Stimulated activated CD8-positive, alpha-beta memory T cell treated with anti-CD3 and anti-CD28 coated beads, Interleukin-7, amount 100 ng/mL, for 24 hours (primary cell): ENCODE results near the gene CAMKMT.

ENCODE experiments used
- DNase-seq: peaks from one replicate; pipeline ENCODE4 v3.0.0-alpha.2; 2020; ENCODE audit warnings: low read depth

The CAMKMT gene

DNA sequence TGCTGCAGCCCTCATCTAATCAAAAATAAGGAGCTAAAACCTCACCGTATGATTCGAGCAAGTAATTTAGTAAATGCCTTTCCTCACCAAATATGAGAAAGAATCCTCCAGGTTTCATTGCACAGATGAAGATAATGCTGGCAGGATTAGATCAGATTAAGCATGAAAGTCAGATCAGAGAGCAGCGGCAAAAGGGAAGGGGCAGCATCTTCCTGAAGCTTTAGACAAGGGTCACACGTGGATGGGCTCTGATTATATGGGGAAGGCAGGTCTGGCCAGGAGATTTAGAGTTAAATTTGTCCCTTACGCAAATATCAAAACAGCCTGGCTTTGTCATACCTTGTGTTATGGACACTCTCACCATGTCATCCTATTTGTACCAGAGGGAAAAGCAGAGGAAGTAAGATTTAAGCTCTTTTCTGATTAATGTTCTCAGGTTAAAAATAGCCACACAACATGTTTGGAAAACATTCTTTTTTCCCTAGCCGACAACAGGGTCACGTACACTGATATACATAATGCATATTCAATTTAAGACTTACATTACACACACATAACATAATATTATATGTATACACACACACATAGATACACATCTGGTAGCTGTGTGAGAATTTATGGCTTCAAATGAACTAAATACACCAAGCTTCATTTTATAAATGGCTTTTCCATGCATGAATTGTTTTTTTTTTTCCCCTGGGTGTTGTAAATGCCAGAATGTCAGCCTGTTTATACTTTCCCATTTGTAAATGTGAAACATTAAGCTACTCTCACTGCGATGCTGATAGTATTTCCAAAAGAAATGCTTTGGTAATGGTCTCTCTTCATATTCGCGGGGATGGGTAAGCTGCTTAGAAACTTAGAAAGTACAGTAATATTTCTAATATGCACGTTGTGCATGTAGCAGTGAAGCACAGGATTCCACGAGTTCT lies 383.5 kb downstream of the CAMKMT start:
- DNase-seq: no peak

DNA sequence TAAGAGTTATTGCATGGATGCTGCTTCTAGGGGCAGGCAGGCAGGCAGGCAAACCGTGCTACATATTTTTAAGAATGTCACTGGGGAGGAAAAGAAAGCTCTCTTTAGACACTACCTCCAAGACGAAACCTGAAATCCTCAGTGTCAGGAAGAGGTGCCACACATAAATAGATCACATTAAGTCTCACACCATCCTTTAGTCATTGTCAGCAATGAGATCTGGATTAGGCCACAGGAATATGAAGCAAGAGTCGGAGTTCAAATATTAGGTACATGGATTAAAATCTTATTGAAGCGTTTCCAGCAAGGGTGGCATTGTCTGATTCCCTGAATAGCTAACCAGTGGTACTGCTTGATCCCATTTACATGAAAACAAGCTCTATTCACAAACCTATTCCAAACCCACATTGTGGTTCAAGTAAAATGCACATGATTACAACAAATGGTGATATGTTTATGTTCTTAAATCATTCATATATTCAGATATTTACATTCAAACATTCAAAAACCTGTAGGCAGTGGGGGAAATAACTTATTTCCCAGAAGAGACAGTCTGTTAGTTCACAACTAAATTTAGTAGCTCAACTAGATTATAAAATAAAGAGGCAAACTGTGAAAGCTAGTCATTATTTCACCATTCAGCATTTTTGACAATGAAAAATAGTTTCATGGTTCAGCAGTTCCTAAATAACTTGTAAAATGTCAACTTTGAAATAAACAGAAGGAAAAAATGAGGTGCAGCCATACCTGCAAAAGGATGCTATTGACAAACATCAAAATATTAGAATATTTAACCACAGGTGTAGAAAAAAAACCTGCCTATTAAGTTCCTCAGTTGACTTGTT lies 384.4 kb downstream of the CAMKMT start:
- DNase-seq: no peak

DNA sequence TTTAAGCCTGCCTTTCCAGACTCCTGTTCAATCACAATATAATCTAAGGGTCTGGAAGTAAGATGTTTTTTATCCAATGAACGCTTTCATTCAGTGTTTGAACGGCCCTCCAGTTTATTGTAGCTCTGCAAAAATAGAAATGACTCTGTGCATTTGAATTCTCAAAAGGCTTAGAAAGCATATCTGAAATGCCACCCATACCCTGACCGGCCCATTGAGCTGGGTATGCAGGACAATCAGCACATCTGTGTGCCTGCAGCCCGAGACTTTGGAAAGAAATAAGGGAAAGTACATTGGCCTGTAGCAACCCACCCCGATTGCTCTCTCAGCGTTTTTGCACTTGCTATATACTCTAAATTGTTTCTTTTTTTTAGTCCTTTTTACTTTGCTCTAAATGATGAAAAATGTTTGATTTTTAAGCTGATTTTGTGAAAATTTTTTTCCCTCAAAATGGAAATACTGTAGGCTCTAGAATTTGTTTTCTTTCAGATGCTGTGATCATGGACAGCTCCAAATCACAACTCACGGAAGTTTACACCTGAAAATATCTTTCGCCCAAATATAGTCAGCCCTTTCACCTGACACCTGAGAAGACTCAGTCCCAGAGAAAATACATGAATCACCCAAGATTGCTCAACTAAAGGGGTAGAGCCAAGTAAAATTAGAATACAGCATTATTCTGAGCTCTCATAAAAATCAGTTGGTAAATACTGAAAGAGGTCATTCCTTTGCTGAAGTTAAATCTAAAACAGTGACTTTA lies 385.3 kb downstream of the CAMKMT start:
- no peak for DNase-seq

DNA sequence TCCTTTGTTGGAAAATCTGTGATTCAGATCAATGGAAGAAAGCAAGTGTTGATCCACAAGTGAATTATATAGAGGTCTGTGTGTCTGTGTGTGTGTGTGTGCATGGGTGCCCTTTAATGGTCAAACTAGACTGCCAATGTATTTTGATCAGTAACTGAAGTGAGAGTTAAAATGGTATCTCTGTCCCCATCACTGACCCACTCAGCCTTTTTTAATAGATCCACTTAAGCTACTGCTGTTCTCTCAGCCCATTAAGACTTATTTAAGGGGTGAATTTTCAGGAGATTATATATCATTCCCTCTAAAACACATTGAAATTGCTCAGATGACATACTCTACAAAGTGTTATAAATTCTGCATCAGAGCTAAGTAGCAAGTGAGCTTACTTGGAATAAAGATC lies 386.0 kb downstream of the CAMKMT start:
- DNase-seq: no peak

DNA sequence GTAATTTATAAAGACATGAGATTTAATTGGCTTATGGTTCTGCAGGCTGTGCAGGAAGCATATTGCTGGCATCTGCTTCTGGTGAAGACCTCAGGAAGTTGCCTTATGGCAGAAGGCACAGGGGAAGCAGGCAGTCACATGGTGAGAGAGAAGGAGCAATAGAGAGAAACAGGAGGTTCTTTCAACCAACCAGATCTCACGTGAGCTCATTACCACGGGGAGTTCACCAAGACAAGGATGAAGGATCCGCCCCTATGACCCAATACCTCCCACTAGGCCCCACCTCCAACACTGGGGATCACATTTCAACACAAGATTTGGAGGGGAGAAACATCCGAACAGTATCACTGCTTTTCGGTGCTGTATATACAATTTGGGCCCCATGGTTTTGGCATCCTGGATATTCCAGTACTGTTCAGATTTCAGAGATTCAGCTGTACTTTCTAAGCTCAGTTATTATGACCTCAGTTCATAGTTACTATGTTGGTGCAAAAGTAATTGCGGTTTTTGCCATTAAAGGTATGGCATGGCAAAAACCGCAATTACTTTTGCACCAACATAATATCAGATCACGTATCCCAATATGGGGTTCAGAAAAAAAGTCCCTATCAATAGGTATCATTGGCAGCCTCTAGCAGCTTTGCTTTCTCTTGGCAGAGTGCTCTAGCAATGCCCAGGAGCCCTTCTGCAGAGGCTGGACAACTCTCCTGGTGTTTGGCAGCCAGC lies 390.2 kb downstream of the CAMKMT start:
- no peak for DNase-seq

DNA sequence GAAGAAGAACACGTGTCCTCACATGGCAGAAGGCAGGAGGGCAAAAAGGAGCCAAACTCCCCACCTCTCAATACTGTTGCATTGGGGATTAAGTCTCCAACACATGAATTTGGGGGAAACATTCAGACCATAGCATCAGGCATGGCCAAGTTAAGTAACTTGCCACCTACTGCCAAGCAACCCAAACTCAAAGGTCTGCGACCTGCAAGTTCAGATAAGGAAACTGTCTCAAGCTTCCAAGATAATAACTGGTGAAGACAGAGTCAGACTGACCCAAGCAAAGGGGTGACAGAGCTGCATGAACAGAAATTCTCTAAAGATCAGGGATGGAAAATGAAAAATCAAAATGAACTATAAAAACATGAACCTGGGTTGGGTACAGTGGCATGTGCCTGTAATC lies 391.0 kb downstream of the CAMKMT start:
- DNase-seq: no peak

DNA sequence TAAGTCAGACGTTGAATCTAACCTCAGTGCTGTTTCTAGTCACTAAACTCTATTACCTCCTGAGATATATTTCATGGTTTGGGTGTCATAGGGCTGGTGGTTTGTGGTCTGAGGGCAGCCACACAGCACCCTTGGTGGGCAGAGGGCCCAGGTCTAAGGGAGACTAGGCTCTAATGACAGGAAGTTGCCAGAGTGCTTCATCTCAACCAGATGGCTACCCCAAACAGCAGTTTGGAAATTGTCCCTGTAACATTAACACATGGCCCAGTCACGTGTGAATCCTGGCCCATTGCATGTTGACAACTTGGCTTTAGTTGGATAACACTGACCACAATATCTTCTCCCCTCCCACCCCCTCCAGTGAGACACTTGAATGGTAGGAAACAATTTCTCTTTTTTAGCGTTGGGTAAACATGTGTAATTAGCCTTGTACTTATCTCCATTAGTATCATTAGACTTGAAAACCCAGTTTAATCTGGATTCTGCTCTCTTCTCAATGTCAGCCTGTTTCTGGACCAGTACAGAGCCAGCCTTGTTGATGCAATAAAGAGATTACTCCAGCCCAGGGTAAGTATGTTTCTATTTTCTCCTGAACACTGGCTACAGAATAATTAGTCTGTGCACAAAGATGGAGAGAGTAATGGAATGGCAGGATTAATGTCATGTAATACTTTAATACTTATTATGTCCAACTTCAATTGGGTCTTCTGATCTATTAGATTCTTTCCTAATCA lies 392.0 kb downstream of the CAMKMT start:
- DNase-seq: no peak

DNA sequence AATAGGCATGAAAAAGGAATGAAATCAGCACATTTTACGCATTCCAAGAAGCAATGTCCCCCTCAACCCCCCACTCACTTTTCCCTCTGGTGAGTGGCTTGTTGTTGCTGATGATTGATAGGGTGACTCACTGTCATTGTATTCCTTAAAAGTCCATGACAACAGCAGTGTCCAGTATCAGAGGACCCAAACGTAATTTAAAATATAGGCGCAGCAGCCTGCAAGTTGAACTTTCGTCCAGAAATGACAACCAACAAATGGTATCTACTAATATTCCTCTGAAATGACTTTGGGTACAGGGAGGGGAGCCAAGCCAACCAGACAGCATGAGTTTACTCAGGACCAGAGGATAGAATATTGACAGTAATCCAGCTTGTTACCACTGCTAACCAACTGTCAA lies 396.8 kb downstream of the CAMKMT start:
- no peak for DNase-seq

DNA sequence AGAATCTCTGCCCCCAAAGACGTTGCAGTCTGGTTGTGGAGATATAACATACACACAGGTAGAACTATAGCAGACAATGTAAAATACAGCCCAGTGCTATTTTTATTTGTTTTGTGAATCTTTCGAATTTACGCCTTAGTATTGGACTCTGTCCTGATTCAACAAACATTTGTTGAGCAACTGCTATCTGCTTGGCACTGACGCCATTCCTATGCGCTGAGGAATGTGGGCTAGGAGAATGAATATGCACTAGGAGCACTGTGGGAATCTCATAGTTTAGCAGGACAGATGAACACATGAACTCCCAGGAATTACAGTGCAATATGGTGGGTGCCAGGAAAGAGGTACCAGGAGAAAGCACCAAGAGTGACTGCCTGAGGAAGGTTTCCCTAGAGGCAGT lies 398.1 kb downstream of the CAMKMT start:
- DNase-seq: no peak

DNA sequence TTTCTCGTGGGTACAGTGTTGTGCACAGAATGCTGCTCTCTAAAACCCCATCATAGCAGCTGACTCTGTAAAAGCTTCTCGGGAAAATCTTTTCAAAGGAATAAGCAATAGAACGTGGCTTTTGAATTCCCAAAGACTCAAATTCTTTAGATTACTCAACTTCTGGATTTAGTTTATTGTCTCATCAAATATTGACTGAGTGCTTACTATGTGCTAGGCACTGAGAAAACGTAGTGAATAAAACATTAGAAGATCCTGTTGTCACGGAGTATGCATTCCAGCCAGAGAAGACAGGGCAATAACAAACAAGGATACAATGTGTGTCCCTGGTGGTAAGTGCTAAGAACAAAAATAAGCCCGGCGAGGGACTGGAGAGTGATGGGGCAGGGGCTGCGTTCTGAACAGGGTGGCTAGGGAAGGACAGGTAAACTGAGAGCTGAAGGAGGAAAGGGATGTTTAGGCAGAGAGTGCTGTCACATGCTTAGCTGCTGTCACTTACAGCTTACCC lies 401.6 kb downstream of the CAMKMT start:
- no peak for DNase-seq

DNA sequence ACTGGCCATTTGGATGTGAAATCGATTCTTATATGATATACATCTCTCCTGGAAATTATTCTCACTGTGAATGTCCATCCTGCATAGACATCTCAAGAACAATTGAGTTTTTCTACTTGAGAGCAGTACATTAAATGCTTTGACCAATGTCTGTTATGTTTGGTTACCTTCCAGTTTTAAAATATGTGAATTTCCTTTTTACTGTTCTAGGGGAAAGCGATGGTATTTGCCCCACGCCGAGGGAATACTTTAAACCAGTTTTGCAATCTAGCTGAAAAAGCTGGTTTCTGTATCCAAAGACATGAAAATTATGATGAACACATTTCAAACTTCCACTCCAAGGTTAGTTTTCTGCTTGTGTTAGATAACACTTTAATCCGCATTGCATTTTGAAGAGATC lies 404.5 kb downstream of the CAMKMT start:
- DNase-seq: no peak

DNA sequence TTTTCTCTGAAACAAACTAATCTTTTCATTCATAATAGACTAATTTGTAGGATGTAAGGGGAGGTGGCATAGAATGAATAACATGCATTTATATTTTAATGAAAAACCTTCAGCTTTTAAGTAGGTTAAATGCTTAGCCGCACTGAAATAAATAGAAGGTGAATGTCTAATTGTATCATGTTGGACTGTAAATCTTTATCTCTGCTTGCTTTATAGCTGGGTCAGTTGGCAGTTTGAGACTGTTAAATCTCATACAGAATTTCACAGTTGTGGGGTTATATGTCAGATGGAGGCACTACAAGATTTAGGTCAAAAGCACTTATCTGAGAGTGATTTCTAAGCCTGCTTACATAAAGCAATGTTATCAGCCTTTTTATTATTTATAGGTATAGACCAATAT lies 405.0 kb downstream of the CAMKMT start:
- no peak for DNase-seq

DNA sequence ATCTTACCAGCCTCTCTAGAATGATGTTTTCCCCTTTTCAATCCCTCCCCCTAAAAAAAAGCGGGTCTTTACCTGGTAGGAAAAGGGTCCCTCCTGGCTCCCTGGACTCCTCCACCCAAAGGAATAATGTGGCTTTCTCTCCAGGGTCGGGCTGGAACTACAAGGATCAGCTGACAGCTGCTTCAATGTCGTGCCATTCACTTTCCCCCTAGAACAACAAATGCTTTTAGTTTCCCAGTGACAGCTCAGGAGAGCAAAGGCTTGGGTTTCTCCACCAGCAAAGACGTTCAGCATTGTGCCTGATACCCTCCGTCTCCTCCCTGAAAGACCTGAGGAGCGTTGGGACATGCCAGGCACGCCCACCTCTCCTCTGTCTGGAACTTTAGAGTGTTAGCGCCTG lies 405.9 kb downstream of the CAMKMT start:
- DNase-seq: no peak

DNA sequence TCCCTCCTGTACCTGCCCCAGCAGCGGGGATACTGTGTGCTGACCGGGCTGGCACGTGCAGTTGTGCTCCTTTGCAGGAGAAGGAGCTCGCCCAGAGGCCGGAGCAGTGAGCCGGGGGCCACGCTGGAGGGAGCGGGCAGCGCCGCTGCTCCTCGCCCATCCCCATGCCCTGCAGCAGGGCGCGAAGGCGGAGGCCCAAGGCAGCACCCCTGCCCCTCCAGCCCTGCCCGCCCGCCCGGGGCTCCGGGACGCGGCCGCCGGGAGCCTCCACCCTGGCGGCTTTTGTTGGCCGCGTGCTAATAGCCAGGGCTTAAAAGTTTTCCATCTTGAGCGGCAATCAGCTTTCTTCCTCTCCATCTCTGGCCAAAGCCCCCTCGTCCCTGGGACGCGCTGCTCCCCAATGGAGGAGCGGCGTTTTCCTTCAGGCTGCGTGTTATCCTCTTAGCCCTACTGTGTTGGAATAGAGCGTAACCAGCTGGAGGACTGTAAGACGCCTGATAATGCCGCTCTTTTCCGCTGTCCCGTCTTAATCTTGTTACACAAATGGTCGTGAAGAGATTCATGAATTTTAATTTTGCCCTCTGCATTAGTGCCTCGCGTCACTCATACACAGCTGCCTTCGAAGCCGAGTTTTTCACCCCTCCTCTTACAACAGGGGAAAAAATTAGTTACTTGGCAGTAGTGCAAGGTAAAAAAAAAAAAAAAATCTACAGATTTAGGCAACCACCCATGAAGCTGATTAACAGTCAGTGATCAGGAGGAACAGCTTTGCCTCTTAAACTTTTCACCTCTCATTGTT lies 406.9 kb downstream of the CAMKMT start:
- no peak for DNase-seq

DNA sequence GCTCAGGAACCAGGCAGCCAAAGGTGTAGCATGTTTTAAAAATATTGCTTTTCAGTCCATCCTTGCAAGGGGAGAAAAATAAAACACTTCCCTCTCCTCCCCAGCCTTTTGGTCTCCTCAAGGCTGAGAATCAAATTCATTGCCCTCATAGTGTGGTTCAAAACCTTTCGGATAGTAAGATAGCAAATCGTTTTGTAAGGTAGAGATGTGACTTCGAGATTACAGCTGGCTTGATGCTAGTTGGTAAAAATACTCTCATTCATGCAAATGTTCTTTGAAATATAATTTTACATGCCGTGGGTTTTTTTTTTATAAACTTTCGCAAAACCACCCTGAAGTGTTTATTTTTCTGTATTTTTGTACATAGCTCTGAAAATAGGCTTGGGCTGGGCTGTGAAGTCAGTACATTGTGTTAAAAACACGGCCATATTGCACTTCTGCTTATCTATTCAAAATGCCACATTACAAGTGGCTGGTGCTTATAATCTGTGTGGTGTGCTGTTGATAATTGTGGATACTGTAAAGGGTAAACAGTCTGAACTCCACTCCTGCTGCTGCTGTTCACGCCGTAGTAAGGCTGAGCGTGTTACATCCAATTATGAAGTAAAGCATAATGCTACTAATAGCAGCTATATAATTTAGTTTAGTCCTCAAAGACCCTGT lies 407.7 kb downstream of the CAMKMT start:
- DNase-seq: no peak

DNA sequence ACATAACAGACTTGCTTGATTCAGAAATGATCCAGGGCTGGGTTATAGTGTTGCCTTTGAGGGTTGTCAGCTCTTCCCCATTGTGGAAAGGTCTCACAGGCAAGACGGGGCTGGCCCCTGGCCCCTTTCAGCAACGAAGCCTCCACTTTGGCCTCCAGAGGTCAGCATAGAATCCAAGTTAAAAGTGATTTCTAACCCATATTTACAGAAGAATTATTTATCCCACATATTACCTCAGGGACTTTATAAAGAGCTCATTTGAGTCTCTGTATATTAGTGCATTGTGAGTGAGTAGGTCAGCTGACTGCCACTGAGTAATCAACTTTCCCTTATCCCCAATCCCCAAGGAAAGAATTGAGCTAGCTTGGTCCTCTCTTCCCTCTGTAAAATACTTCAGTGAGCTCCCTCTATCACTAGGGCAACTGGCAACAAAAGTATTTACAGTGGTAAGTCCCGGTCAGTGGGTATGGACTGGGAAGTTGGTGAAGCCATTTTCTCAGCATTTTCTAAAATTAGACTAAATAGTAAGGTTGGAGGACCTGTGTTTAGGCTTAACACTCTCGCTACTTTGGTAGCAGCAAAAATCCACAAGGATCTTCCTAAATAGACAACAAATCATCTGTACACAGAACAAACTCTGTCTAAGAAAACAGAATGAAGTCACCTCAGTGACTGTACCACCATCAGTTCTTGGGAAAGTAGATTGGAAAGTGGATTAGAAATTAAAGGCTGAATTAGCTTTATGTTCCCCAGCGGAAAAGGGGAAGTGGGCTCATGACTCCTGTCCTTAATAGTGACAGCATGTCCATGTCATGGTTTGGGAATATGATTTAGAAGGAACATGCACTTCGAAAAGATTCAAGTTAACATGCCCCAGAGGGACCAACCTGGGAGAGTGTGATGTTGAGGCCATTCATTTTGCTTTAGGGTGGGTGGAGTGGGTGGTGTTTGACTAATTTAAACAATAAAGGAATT lies 408.8 kb downstream of the CAMKMT start:
- DNase-seq: no peak

DNA sequence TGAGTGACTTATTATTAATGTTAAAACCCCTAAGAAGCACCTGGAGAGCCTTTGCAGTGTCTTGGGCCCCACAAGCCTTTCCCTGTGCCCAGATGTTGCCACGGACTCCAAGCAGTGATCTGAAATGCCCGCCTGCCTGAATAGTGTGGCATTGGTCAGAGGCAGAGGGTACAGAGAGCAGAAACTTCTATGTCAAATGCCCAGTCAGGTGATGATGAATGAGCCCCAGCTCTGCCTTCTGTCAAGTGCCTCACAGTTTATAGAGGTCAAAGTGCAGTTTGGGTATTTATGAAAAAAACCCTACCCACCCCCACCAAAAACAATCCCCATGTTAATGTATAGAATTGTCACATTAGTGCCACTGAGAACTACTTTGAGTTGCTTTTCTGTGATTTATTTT lies 409.8 kb downstream of the CAMKMT start:
- no peak for DNase-seq

DNA sequence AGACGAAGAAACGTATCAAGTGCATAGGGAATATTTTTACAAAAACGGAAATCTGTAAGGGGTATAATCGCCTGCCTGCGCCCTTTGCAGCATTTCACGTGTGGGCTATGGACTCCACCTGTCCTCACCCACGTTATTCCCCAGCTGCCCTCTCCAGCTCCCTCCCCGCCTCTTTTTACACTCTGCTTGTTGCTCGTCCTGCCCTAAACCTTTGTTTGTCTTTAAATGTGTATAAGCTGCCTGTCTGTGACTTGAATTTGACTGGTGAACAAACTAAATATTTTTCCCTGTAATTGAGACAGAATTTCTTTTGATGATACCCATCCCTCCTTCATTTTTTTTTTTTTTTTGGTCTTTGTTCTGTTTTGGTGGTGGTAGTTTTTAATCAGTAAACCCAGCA lies 410.4 kb downstream of the CAMKMT start:
- DNase-seq: no peak
